Middle frontal gyrus (tissue), 1 donor: ENCODE data around the gene FLNC.

ENCODE experiments used
- DNase-seq: peaks from one replicate; pipeline ENCODE4 v3.0.0-alpha.2; 2015; ENCODE audit warnings: low spot score; ENCODE audit errors: extremely low spot score

The FLNC gene

GRCh38 chr7:128891110-128891941 lies 61.1 kb downstream of the FLNC start:
- no peak for DNase-seq

GRCh38 chr7:128891942-128892269 lies 61.7 kb downstream of the FLNC start:
- no peak for DNase-seq

GRCh38 chr7:128892521-128893250 lies 62.5 kb downstream of the FLNC start:
- DNase-seq, result no peak

GRCh38 chr7:128893251-128894100 lies 63.3 kb downstream of the FLNC start:
- DNase-seq, result no peak

GRCh38 chr7:128894101-128894440 lies 63.9 kb downstream of the FLNC start:
- no peak for DNase-seq

GRCh38 chr7:128895320-128895719 lies 65.1 kb downstream of the FLNC start:
- DNase-seq, result no peak

GRCh38 chr7:128899392-128899791 lies 69.2 kb downstream of the FLNC start:
- DNase-seq, result no peak

GRCh38 chr7:128900237-128900636 lies 70.0 kb downstream of the FLNC start:
- DNase-seq, result no peak

- DNase-seq, result no peak
Observed at GRCh38 chr7:128902761-128903585, 72.8 kb downstream of the FLNC start.

GRCh38 chr7:128903621-128904361 lies 73.6 kb downstream of the FLNC start:
- no peak for DNase-seq

GRCh38 chr7:128904381-128905197 lies 74.4 kb downstream of the FLNC start:
- DNase-seq, result no peak

GRCh38 chr7:128906001-128906765 lies 76.0 kb downstream of the FLNC start:
- no peak for DNase-seq

- no peak for DNase-seq
Observed at GRCh38 chr7:128906766-128907559, 76.8 kb downstream of the FLNC start.
